Globus pallidus (tissue), 1 donor: ENCODE data around the gene KIF26B.
"Not testable (repeated sequence)": the region's sequence is repeated elsewhere in the genome, so short reads cannot be mapped to it uniquely, and the experiment has no call there.

ENCODE experiments used
- DNase-seq: peaks from one replicate; pipeline ENCODE4 v3.0.0-alpha.2; 2015; ENCODE audit warnings: low spot score

KIF26B gene

GRCh38 chr1:245684166-245684565 lies 529.4 kb downstream of the KIF26B start:
- DNase-seq = no peak

GRCh38 chr1:245684571-245684970 lies 529.8 kb downstream of the KIF26B start:
- DNase-seq = no peak

GRCh38 chr1:245685111-245685810 lies 530.5 kb downstream of the KIF26B start:
- no peak for DNase-seq

GRCh38 chr1:245686006-245686405 lies 531.2 kb downstream of the KIF26B start:
- no peak for DNase-seq

GRCh38 chr1:245686446-245687030 lies 531.8 kb downstream of the KIF26B start:
- no peak for DNase-seq

- DNase-seq = no peak
Measured at GRCh38 chr1:245687152-245687635, 532.4 kb downstream of the KIF26B start.

- no peak for DNase-seq
Measured at GRCh38 chr1:245687636-245688535, 533.1 kb downstream of the KIF26B start.

GRCh38 chr1:245688536-245689453 lies 534.0 kb downstream of the KIF26B start:
- DNase-seq = no peak

- peak; percentile 65 for DNase-seq
Measured at GRCh38 chr1:245690156-245690690, 535.4 kb downstream of the KIF26B start.

- DNase-seq = no peak
Measured at GRCh38 chr1:245690946-245691541, 536.3 kb downstream of the KIF26B start.

- DNase-seq = no peak
Measured at GRCh38 chr1:245691897-245692296, 537.1 kb downstream of the KIF26B start.

- no peak for DNase-seq
Measured at GRCh38 chr1:245692318-245692717, 537.5 kb downstream of the KIF26B start.

- no peak for DNase-seq
Measured at GRCh38 chr1:245693116-245693793, 538.5 kb downstream of the KIF26B start.

- DNase-seq = no peak
Measured at GRCh38 chr1:245693941-245694752, 539.4 kb downstream of the KIF26B start.

GRCh38 chr1:245694753-245695195 lies 540.0 kb downstream of the KIF26B start:
- DNase-seq = no peak

- DNase-seq = no peak
Measured at GRCh38 chr1:245695211-245695610, 540.4 kb downstream of the KIF26B start.

GRCh38 chr1:245695701-245696100 lies 540.9 kb downstream of the KIF26B start:
- DNase-seq = not testable (repeated sequence)

- no peak for DNase-seq
Measured at GRCh38 chr1:245698116-245698515, 543.3 kb downstream of the KIF26B start.

GRCh38 chr1:245698860-245699259 lies 544.1 kb downstream of the KIF26B start:
- no peak for DNase-seq
